HG03045 (cell line): ENCODE results near the gene ANXA2.

ENCODE experiments used
- ATAC-seq: cut with Tn5 transposase; IDR thresholded peaks from one replicate; pipeline ENCODE4 v1.9.1; 2021; ENCODE audit warnings: mild to moderate bottlenecking, moderate library complexity; ENCODE audit not compliant: unreplicated experiment

The ANXA2 gene

GRCh38 chr15:60390871-60391501 is 6.8 kb downstream of the ANXA2 start:
- ATAC-seq: no peak

GRCh38 chr15:60390231-60390630 is 7.6 kb downstream of the ANXA2 start:
- no peak for ATAC-seq

- ATAC-seq: no peak
Measured at GRCh38 chr15:60389261-60390077, 8.3 kb downstream of the ANXA2 start.

- ATAC-seq: no peak
Measured at GRCh38 chr15:60387321-60387720, 10.5 kb downstream of the ANXA2 start.

GRCh38 chr15:60386615-60387014 is 11.2 kb downstream of the ANXA2 start:
- no peak for ATAC-seq

GRCh38 chr15:60385620-60386552 is 11.9 kb downstream of the ANXA2 start:
- no peak for ATAC-seq

- no peak for ATAC-seq
Measured at GRCh38 chr15:60384526-60385126, 13.2 kb downstream of the ANXA2 start.

GRCh38 chr15:60384053-60384452 is 13.7 kb downstream of the ANXA2 start:
- no peak for ATAC-seq

GRCh38 chr15:60382773-60383674 is 14.8 kb downstream of the ANXA2 start:
- ATAC-seq: no peak

GRCh38 chr15:60381148-60381788 is 16.5 kb downstream of the ANXA2 start:
- ATAC-seq: no peak

GRCh38 chr15:60379525-60380274 is 18.1 kb downstream of the ANXA2 start:
- no peak for ATAC-seq

GRCh38 chr15:60379185-60379524 is 18.6 kb downstream of the ANXA2 start:
- ATAC-seq: no peak

GRCh38 chr15:60376677-60377095 is 21.1 kb downstream of the ANXA2 start:
- no peak for ATAC-seq

GRCh38 chr15:60375306-60375705 is 22.5 kb downstream of the ANXA2 start:
- ATAC-seq: no peak

- ATAC-seq: no peak
Measured at GRCh38 chr15:60374628-60375081, 23.1 kb downstream of the ANXA2 start.

GRCh38 chr15:60374209-60374608 is 23.6 kb downstream of the ANXA2 start:
- no peak for ATAC-seq

GRCh38 chr15:60373745-60374144 is 24.0 kb downstream of the ANXA2 start:
- no peak for ATAC-seq

- ATAC-seq: no peak
Measured at GRCh38 chr15:60373327-60373726, 24.5 kb downstream of the ANXA2 start.

- no peak for ATAC-seq
Measured at GRCh38 chr15:60372756-60373155, 25.0 kb downstream of the ANXA2 start.
